ENCODE data around the gene ZBP1.

ZBP1 gene

DNA sequence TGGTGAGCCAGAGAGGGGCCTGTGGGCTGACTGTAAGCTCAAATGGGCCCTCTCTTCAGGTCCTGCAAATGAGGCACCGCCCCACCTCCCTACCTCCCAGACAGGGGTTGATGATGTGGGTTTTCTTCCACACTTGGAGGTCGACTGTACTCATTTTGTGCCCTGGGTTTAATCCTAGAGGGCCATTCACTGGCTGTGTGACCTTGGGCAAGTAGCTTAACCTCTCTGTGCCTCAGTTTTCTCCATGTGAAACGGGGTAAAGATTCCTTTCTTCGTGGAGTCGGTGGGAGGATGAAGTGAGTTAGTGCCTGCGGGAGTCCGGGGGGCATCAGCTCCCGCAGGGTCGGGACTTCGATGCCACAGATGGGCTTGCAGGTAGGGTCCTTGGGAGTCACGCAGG, 23.9 kb downstream of the ZBP1 start:
- DNase-seq = no peak

DNA sequence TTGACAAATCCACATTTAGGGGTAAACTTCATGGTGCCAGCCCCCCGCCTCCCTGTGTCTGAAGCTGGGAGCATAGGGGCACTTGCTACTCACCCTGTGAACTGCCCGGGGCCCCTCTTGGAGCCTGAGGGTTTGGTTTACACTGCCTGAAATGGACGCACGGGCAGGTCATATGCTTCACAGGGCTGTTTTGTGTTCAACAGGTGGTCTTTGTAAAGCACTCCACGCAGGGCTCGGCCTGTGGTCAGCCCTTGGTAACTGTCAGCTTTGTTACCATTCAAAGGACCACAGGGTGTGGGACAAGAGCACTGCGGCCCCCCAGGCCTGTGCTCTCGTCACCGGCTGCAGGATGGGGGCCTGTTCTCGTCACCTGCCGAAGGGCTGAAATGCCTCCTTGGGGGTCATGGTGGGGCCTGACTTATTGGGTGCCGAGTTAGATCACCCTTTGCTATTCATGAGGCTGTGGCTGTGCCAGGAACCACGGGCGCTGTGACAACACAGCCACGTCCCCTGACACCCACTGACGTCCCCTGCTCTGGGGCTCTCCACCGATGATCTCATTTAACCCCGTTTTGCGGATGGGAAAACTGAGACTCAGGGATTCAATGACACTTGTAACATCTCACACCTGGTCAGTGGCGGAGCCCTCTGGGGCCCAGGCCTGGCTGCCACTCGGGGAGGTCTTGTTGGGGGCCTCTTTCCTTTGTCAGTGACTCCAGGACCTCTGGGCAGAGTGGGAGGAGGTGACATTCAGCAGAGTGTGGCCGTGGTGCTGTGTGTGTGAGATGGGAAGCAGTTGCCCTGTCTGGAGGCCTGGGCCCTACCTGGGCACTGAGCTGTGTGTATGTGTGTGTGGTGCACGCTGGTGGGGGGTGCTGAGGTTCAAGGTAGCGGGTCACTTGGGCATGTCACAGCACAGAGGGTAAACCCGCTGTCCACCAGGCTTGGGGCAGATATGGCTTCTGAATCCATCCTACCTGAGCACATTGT, 24.9 kb downstream of the ZBP1 start:
- no peak for DNase-seq

DNA sequence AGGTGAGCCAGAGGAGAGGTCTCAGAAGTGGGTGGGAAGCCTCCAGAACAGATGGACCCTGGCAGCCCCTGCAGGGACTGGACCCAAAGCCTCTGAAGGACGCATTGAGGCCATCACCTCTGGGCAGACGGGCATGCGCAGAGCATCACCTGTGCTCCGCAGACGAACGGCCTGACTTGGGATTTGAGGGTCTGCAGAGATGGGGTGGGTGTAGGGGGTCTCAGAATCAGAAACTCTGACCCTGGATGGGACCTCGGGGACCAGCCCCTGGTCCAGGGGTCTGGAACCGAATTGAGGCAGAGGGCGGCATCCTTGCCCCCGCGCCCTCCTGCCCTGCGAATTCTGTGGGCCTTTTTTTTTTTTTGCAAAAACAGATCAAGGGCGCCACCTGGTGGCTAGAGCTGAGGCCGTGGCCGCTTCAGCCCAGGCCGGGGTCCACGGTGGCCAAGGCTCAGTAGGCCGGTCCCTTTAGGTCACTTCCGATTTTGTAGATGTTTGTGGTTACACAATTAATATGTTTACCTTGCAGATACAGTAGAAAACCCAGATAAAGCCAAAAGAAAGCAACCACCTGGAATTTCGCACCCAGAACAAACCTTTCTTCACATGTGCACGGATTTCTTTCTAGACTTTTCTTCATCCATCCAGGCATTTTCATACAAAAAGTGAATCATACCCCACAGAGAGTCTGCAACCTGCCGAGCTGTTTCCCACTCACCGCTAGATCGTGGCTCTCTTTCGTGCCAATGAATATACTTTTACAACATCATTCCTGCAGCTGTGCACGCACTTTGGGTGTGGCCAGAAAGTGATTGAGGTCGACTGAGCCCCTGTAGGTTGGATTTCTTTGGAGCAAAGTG, 25.9 kb downstream of the ZBP1 start:
- peak; percentile 54 for DNase-seq

GRCh38 chr20:57593134-57593886, 26.9 kb downstream of the ZBP1 start:
- DNase-seq = no peak

DNA sequence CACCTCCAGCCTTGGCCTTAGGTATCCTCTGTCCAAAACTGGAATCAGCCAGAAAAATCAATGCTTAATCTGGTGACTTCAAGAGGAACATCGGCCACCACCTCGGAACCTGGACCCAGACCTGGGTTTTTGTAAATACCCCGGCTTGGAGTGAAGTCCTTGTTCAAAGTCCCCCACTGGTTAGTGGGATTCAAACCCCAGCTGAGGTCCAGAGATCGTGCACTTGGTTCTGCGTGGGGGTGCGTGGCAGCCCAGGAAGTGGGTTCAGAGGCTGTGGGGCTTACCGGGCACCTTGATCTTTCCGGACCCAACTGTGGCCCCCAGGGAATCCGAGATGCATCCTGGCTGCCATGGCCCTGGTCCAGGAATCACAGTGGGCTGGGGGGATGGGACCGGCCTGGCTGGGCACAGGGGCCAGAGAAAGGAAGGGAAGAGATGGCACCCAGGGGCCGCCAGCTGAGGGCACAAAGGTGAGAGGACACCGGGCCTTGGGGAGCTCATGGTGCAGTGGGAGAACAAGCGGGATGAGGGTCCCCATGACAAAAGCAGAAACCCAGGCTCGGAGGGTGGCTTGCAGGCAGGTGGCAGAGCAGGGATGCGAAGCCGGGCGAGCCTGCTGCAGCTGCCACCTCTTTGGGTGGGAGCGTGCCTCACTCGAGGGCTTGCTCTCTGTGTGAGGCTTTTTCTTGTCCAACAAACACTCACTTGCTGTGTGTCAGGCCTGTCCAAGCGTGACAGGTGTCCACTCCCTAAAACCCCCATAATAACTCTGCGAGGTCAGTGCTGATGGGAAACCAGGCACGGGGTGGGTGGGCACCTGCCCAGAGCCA, 27.7 kb downstream of the ZBP1 start:
- DNase-seq = no peak

DNA sequence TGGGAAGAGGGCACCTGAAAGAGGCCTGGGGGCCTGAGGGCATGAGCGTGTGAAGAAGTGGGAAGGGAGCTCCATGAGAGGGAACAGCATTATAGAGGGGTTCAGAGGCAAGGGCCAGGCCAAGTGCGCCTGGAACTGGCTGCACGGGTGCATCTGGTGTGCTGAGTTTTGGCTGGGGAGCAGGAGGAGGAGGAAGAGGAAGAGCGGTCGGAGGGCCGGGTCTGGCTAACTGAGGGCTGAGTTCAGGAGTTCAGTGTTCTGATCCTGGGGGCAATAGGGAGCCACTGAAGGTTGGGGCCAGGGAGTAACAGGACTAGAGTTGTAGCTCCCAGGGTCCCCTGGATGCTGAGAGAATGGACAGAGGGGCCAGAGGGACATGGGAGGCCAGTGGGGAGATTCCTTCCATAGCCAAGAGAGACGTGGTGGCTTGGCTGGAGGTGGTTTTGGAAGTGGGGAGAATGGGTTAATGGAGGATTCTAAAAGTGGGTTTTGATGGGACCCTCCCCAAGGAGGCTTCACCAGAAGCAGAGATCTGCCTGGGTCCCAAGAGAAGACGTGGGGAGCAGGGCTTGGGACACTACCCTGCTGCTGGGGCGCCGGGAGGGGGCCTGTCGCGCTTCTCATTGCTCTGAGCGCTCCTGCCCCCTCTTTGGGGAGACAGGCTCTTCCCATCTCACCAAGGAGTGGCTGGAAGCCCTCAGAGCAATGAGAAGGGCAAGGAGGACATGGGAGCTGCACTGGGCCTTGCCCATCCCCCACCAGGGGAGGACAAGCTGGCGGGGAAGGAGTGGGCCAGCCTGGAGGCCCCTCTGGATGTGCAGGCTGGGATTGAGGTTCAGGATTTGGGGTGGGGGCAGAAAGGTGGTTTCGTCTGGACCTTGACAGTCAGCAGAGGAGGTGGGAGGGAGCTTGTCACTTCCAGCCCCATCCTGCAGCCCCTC, 28.7 kb downstream of the ZBP1 start:
- DNase-seq = no peak

DNA sequence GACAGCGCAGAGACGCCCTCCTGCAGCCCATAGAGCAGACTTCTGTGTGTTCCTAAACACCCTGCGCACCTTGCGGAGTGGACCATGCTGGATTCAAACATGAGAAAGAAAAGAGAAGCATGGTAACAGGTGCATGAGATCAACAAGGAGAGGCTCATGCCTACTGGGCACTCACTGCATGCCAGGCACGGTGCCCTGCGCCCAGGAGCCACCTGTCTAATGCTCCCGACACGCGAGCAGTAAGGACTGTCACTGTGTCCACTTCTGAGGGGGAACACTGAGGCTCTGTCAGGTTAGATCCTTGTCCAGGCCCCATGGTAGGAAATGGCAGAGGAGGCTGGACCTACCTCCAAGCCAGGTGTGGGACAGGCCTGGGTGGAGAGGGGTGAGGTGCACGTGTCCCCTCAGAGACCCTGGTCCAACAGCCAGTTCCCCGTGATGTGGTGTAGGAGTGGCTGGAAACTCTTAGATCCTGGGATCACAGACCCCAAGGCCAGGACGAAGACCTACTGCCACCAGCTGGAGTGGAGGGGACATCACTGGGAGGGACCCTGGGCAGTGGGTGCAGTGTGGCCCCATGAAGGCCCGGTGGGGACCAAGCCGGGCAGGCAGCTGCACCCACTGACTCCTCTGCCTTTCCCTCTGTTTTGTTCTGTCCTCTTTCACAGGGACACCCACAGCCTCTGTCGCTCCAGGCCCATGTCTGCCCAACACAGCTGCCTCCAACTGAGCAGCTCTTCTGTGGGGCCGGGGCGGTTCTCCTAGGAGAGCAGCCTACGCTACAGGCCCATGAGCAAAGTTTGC, 29.5 kb downstream of the ZBP1 start:
- no peak for DNase-seq

DNA sequence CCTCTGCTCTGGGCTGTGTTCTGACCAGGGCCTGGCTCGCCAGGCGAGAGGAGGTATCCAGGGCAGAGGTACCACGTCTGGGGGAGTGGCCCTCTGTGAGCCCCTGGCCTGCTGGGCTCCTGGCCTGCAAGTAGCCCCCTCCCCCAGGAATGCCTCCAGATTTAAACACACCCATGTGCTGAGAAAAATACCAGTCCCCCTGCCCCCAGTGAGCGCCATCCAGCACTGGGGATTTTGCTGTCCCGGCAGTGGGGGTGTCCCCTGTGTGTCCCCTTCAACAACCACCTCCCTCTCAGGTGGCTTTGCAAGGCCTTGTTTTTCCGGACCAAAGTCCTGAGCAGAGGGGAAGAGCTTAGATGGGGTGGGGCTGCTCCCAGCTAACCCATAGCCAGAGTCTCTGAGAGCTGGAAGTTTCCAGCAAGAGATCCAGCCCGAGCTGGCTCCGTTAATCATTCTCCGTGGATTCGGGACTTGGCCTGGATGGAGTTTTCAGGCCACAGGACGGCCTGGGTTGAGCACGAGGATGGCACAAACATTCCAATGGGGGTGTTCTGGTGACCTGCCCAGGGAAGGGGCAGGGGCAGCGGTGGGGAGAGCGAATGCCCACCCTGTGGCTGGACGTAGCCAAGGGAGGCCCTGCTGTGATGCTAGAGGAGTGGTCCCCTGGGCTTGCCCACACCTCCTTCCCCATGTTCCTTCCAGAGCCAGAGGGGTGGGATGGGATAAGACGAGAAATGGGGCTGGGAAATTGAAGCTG, 30.3 kb downstream of the ZBP1 start:
- DNase-seq = no peak

DNA sequence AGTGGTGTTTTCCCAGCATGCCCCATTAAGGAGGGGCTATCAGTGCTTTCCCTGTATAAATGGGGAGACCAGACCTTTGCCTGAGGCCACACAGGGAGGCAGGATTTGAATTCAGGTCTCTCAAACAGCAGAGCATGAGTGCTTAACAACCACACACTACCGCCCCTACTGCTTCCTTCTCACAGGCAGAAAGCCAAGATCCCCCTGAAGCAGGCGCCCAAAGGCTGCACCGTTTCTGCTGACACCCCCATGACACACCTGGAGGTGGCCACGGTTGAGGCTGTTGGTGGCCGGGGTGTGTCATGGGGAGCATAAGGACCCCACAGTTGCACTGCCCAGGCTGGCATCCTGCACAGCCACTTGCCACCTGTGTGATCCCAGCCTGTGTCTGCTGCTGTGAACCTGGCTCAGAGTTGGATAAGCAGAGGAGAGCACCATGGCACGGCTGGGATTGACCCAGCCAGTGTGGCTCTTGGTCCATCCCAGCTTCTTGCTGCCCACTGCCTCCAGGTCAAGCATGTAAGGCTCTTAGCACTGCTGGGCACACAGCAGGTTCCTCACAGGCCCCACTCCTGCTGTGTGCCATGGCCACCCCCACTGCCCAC, 31.0 kb downstream of the ZBP1 start:
- no peak for DNase-seq

DNA sequence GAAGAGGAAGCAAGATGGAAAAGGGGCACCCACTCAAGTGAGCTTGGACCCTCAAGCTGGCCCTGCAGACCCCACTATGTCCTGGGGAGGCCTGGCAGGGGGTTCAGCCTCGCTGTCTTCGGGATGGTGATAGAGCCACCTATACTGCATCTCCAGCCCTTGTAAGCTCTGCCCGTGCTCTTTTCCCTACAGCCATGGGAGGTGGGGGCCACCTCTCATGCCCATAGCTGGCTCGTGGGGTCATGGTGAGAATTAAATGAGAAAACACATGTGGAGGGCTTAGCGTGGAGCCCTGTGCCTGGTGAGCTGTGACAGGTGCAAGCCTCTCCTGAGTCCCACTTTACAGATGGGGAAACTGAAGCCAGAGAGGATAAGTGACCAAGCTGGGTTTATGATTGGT, 31.6 kb downstream of the ZBP1 start:
- no peak for DNase-seq

GRCh38 chr20:57587989-57588377, 32.2 kb downstream of the ZBP1 start:
- DNase-seq = no peak

DNA sequence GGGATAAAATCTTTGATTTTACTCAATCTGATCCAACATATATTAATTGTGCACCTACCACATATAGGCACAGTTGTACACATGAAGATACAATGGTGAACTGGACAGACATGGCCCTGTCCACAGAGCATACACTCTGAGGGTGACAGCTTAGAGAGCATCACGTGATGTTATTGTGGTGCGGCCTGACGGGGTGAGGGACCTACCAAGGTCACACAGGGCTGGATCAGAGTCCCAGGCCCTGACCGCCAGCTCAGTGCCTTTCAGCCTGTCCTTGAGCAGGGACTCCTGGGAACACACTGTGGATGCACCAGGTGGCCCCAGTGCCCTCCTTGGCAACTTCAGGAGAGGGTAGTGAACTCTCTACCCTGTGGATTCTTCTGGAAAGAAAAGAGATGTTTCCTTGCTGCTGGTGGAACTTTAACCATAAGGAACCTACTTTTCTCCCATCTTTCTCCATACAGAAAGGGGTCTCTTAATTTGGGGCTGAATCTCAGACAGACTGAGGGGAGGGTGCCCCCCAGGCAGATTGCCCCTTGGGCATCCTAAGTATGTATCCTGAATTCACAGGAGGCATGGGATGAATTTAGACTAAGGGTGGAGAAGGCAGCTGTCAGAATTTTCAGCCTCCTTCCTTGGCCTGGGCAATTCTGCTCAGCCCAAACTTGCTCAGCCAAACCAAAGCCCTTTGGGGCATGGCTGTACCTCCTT, 32.8 kb downstream of the ZBP1 start:
- DNase-seq = no peak

DNA sequence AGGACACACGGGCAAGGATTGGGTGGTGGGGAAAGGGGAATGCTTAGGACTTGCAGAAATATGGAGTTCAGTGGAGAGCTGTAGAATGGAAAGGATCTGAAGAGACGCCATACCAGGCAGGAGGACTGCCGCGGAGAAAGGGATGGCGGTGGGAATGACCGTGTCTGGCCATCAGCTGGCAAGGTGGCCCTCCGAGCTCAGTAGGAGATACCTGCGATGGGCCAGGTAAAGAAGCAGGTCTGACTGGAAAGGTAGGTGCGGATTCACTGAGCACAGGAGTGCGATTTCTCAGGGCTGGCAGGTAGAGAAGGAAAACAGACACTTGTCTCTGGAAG, 33.3 kb downstream of the ZBP1 start:
- no peak for DNase-seq

DNA sequence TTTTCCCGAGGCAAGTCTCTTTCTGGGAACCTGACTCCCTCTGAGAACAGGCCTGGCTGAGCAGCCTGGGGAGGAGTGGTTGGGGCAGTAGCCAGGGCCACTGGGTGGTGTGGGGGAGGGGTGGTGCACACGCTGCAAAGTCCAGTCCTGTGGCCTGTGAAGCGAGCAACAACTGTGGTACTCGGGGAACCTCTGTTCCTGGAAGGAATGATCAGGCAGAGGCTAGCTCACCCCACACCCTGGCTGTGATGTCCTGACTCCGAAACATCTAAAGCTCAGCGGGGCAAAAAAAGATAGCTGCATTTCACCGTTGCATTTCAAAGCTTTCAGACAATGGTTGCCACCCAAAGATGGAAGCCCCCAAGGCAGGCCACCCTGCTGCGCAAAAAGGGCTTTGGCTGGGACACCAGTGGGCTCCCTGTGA, 33.8 kb downstream of the ZBP1 start:
- DNase-seq = no peak

DNA sequence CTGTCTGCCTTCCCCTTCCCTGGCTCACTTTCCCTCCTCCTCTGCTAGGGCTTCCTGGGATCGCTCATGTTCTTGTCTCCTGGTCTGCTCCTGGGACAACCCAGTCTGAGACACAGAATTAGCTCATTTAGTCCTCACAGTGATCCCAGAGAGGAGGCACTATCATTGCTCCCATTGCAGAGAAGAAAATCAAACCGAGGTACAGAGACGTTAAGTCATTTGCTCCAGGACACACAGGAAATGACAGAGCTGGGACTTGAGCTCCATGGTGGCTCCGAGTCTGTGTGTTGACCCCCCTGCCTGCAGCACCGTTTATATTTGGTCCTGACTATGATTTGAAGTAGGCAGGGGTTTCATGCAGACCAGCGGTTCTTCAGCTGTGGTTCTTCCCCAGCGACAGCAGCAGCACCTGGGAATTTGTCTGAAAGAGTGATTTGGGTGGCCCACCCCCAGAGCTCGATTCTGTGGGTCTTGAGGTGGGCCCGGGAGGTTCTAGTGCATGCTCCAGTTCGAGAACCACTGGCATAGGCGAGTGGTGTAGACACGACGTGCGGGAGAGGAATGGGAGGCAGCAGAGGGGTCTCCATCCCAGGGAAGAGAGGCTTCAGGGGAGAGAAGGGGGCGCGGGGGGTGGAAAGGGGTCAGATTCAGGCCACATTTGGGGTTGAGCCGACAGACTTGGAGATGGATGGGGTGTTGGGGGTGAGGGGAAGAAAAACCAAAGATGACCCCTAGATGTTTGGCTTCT, 34.6 kb downstream of the ZBP1 start:
- DNase-seq = no peak

GRCh38 chr20:57584768-57585461, 35.3 kb downstream of the ZBP1 start:
- no peak for DNase-seq

Measured in activated naive CD4-positive, alpha-beta T cell treated with anti-CD3 and anti-CD28 coated beads, Interleukin-2, amount 50 U/mL, for 16 hours (primary cell).